ENCODE measurements around the gene IDH3A. TPM values are rescaled to one million over a fixed set of nuclear protein-coding genes. Genes with fewer than 3 reads are reported as not detected.

Gene IDH3A
- total RNA-seq, 2 donors from 2014 or later = 17.8 to 39.7 TPM

- DNase-seq (no peak), ATAC-seq (no peak)
- 91 to 98% methylated on average over 5 of the region's 6 CpGs for WGBS, 2 donors
- TF ChIP-seq POLR2A (IDR thresholded peaks at IDR 0.05) (no peak), CTCF (IDR thresholded peaks at IDR 0.05) (no peak)
- H3K27ac ChIP-seq = peak overlapping the region in 2 of 4 donors; percentile 35 to 58
- H3K4me3 ChIP-seq = no peak overlapping the region
- intact Hi-C loops (cut with DNase I) = no loop called here
- H3K36me3 ChIP-seq (replicated peaks in 1 of 2; ENCODE audit: insufficient read depth in 1 of 2, low read depth in 2 of 2) = no peaks in the 10 kb centered on the region
- H3K27me3 ChIP-seq = no peaks in the 10 kb centered on the region
- peaks cover 99% of the 10 kb centered on the region for H3K4me1 ChIP-seq
- no peaks in the 10 kb centered on the region for H3K9me3 ChIP-seq
These were observed 64.2 kb downstream of the IDH3A start for GRCh38 chr15:78213425-78213750.

- ATAC-seq (no peak), DNase-seq (no peak)
- no peaks in the 10 kb centered on the region for H3K27me3 ChIP-seq
- intact Hi-C loops (cut with DNase I) = no loop called here
- H3K9me3 ChIP-seq = no peaks in the 10 kb centered on the region
- 85 to 92% methylated on average over 4 of the region's 4 CpGs for WGBS, 2 donors
- TF ChIP-seq POLR2A (IDR thresholded peaks at IDR 0.05) (no peak), CTCF (IDR thresholded peaks at IDR 0.05) (no peak)
- no peaks in the 10 kb centered on the region for H3K36me3 ChIP-seq (replicated peaks in 1 of 2; ENCODE audit: insufficient read depth in 1 of 2, low read depth in 2 of 2)
- peaks cover 93% of the 10 kb centered on the region for H3K4me1 ChIP-seq
- H3K4me3 ChIP-seq = no peak overlapping the region
- no peak overlapping the region for H3K27ac ChIP-seq
These were observed 64.8 kb downstream of the IDH3A start for GRCh38 chr15:78213956-78214355.

- Histone ChIP-seq H3K27ac (peak overlapping the region; percentile 82 to 94 (median 88)), H3K27me3 (no peaks in the 10 kb centered on the region), H3K4me1 (peaks cover 75% of the 10 kb centered on the region), H3K9me3 (no peaks in the 10 kb centered on the region), H3K36me3 (replicated peaks in 1 of 2; ENCODE audit: insufficient read depth in 1 of 2, low read depth in 2 of 2) (no peaks in the 10 kb centered on the region), H3K4me3 (no peak overlapping the region)
- DNase-seq (peak; percentile 97 to 99 (median 98)), ATAC-seq (peak; percentile 96)
- TF ChIP-seq CTCF (IDR thresholded peaks at IDR 0.05) (no peak), POLR2A (IDR thresholded peaks at IDR 0.05) (no peak)
- 38 to 49% methylated on average over 7 of the region's 7 CpGs for WGBS, 2 donors
- intact Hi-C loops (cut with DNase I) = no loop called here
These were observed 67.3 kb downstream of the IDH3A start for GRCh38 chr15:78216276-78217104.

- Histone ChIP-seq H3K4me3 (no peak overlapping the region), H3K36me3 (replicated peaks in 1 of 2; ENCODE audit: insufficient read depth in 1 of 2, low read depth in 2 of 2) (no peaks in the 10 kb centered on the region), H3K9me3 (no peaks in the 10 kb centered on the region), H3K27me3 (no peaks in the 10 kb centered on the region), H3K27ac (no peak overlapping the region), H3K4me1 (peaks cover 32% of the 10 kb centered on the region)
- 88 to 89% methylated on average over 1 of the region's 1 CpG for WGBS, 2 donors
- ATAC-seq = no peak
- DNase-seq = no peak
- TF ChIP-seq CTCF (IDR thresholded peaks at IDR 0.05) = no peak
- no peak for TF ChIP-seq POLR2A (IDR thresholded peaks at IDR 0.05)
- intact Hi-C loops (cut with DNase I) = no loop called here
These were observed 71.6 kb downstream of the IDH3A start for GRCh38 chr15:78220713-78221112.

Other genes starting within 250 kb of the IDH3A start
- gene TBC1D2B, start 71.7 kb upstream of the IDH3A start, total RNA-seq = 10 to 100 TPM; 35.6 to 42.3 TPM
- gene SH2D7, start 56.8 kb upstream of the IDH3A start, total RNA-seq = not detected
- 1 to 10 TPM; 3.4 to 6.9 TPM for gene CIB2, start 17.9 kb upstream of the IDH3A start, total RNA-seq
- gene ACSBG1, start 85.2 kb downstream of the IDH3A start, total RNA-seq = not detected
- 1 to 10 TPM; 5.9 to 8.0 TPM for gene DNAJA4, start 115.2 kb downstream of the IDH3A start, total RNA-seq
- 10 to 100 TPM; 30.3 to 31.4 TPM for gene SKIC8, start 150.2 kb downstream of the IDH3A start, total RNA-seq
- 1 to 10 TPM in 1 of 2 donors, not detected in 1; 1.6 TPM for gene CRABP1, start 191.0 kb downstream of the IDH3A start, total RNA-seq